ENCODE data around the gene TNFAIP8L1.

The TNFAIP8L1 gene

GRCh38 chr19:4682417-4683200 is 43.3 kb downstream of the TNFAIP8L1 start:
- no peak for DNase-seq

- DNase-seq = no peak
Observed at GRCh38 chr19:4684312-4685095, 45.2 kb downstream of the TNFAIP8L1 start.

- no peak for DNase-seq
Observed at GRCh38 chr19:4686700-4687099, 47.4 kb downstream of the TNFAIP8L1 start.

GRCh38 chr19:4687396-4687795 is 48.1 kb downstream of the TNFAIP8L1 start:
- DNase-seq = no peak

- no peak for DNase-seq
Observed at GRCh38 chr19:4688587-4688986, 49.3 kb downstream of the TNFAIP8L1 start.

- no peak for DNase-seq
Observed at GRCh38 chr19:4689403-4689802, 50.1 kb downstream of the TNFAIP8L1 start.

GRCh38 chr19:4690361-4690760 is 51.0 kb downstream of the TNFAIP8L1 start:
- no peak for DNase-seq

GRCh38 chr19:4691373-4691772 is 52.1 kb downstream of the TNFAIP8L1 start:
- no peak for DNase-seq

- DNase-seq = no peak
Observed at GRCh38 chr19:4692251-4693077, 53.1 kb downstream of the TNFAIP8L1 start.

- no peak for DNase-seq
Observed at GRCh38 chr19:4693078-4693350, 53.7 kb downstream of the TNFAIP8L1 start.

GRCh38 chr19:4693471-4694121 is 54.3 kb downstream of the TNFAIP8L1 start:
- no peak for DNase-seq

- DNase-seq = no peak
Observed at GRCh38 chr19:4694211-4694987, 55.1 kb downstream of the TNFAIP8L1 start.

GRCh38 chr19:4695224-4695731 is 56.0 kb downstream of the TNFAIP8L1 start:
- DNase-seq = no peak

GRCh38 chr19:4697304-4697703 is 58.0 kb downstream of the TNFAIP8L1 start:
- DNase-seq = no peak

GRCh38 chr19:4699826-4700692 is 60.7 kb downstream of the TNFAIP8L1 start:
- DNase-seq = no peak

GRCh38 chr19:4700693-4700970 is 61.3 kb downstream of the TNFAIP8L1 start:
- DNase-seq = no peak

- no peak for DNase-seq
Observed at GRCh38 chr19:4701557-4701956, 62.2 kb downstream of the TNFAIP8L1 start.

- DNase-seq = no peak
Observed at GRCh38 chr19:4702764-4703163, 63.4 kb downstream of the TNFAIP8L1 start.

- no peak for DNase-seq
Observed at GRCh38 chr19:4703671-4704316, 64.5 kb downstream of the TNFAIP8L1 start.

- DNase-seq = no peak
Observed at GRCh38 chr19:4704317-4704673, 65.0 kb downstream of the TNFAIP8L1 start.
